DMS53 treated with DMSO at 0.1 percent for 48 hours (cell line): ENCODE results near the gene GALNT16.
A peak's percentile ranks its signal among the peaks of the same experiment; 100 is the strongest.
"Not testable (repeated sequence)": the region's sequence is repeated elsewhere in the genome, so short reads cannot be mapped to it uniquely, and the experiment has no call there.

Experiments used
- DNase-seq: peaks from one replicate; lab custom pipeline; 2025; ENCODE audit not compliant: unreplicated experiment; lab: John Stamatoyannopoulos, UW

GALNT16 gene

GRCh38 chr14:69358233-69358963 is 98.4 kb downstream of the GALNT16 start:
- no peak for DNase-seq

GRCh38 chr14:69358966-69359365 is 99.0 kb downstream of the GALNT16 start:
- no peak for DNase-seq

- no peak for DNase-seq
Observed at GRCh38 chr14:69360438-69361108, 100.6 kb downstream of the GALNT16 start.

GRCh38 chr14:69363055-69363454 is 103.1 kb downstream of the GALNT16 start:
- no peak for DNase-seq

GRCh38 chr14:69363964-69364363 is 104.0 kb downstream of the GALNT16 start:
- DNase-seq: no peak

- no peak for DNase-seq
Observed at GRCh38 chr14:69364378-69364777, 104.4 kb downstream of the GALNT16 start.

- no peak for DNase-seq
Observed at GRCh38 chr14:69366069-69366468, 106.1 kb downstream of the GALNT16 start.

GRCh38 chr14:69366761-69367160 is 106.8 kb downstream of the GALNT16 start:
- DNase-seq: no peak

GRCh38 chr14:69368381-69368780 is 108.4 kb downstream of the GALNT16 start:
- DNase-seq: no peak

- no peak for DNase-seq
Observed at GRCh38 chr14:69370061-69370460, 110.1 kb downstream of the GALNT16 start.

GRCh38 chr14:69372146-69372545 is 112.2 kb downstream of the GALNT16 start:
- DNase-seq: no peak

GRCh38 chr14:69373104-69373503 is 113.1 kb downstream of the GALNT16 start:
- DNase-seq: no peak

- DNase-seq: no peak
Observed at GRCh38 chr14:69374235-69374634, 114.3 kb downstream of the GALNT16 start.

GRCh38 chr14:69375182-69375581 is 115.2 kb downstream of the GALNT16 start:
- no peak for DNase-seq

GRCh38 chr14:69375722-69376121 is 115.8 kb downstream of the GALNT16 start:
- DNase-seq: no peak

- no peak for DNase-seq
Observed at GRCh38 chr14:69376439-69376838, 116.5 kb downstream of the GALNT16 start.

GRCh38 chr14:69378274-69378673 is 118.3 kb downstream of the GALNT16 start:
- DNase-seq: no peak

- DNase-seq: no peak
Observed at GRCh38 chr14:69387311-69387710, 127.4 kb downstream of the GALNT16 start.

- not testable (repeated sequence) for DNase-seq
Observed at GRCh38 chr14:69391400-69391799, 131.4 kb downstream of the GALNT16 start.

GRCh38 chr14:69392481-69392880 is 132.5 kb downstream of the GALNT16 start:
- DNase-seq: no peak

- no peak for DNase-seq
Observed at GRCh38 chr14:69395929-69396328, 136.0 kb downstream of the GALNT16 start.

GRCh38 chr14:69398053-69398817 is 138.3 kb downstream of the GALNT16 start, which contains the start of the genes ERH and SLC39A9:
Gene ERH (minus strand): TSS chr14:69398299. CDS start chr14:69398233, 66 bp downstream.
Gene SLC39A9 (plus strand): TSS chr14:69398692. CDS start chr14:69399370, 678 bp downstream.
- DNase-seq: peak; percentile 90
